Thymus (tissue), 11 donors: ENCODE data around the gene ZNF679. TPM values are rescaled to one million over a fixed set of nuclear protein-coding genes. Genes with fewer than 3 reads are reported as not detected.
"Not testable (repeated sequence)": the region's sequence is repeated elsewhere in the genome, so short reads cannot be mapped to it uniquely, and the experiment has no call there.

Experiments
- DNase-seq, 9 donors: peaks; one replicate each; pipeline ENCODE4 v3.0.0-alpha.2; 2013; ENCODE audit warnings: low spot score in 9 of 9, low read depth in 6 of 9, missing footprints in 1 of 9
- H3K27ac ChIP-seq, 2 donors: one replicate each; pipeline ENCODE4 v1.5.1; 2013; ENCODE audit warnings: control low read depth in 1 of 2, low read depth in 1 of 2, low read length in 1 of 2, mild to moderate bottlenecking in 1 of 2, moderate library complexity in 1 of 2
- H3K27me3 ChIP-seq, 2 donors: one replicate each; pipeline ENCODE4 v1.5.1; 2013; ENCODE audit warnings: low read length in 1 of 2; ENCODE audit not compliant: control insufficient read depth in 2 of 2, insufficient read depth in 1 of 2
- H3K36me3 ChIP-seq, 2 donors: one replicate each; pipeline ENCODE4 v1.5.1; 2013; ENCODE audit warnings: low read length in 1 of 2, mild to moderate bottlenecking in 1 of 2, moderate library complexity in 1 of 2; ENCODE audit not compliant: control insufficient read depth in 2 of 2, insufficient read depth in 2 of 2
- H3K4me1 ChIP-seq, 2 donors: one replicate each; pipeline ENCODE4 v1.5.1; 2013; ENCODE audit warnings: low read length in 2 of 2; ENCODE audit not compliant: control insufficient read depth in 2 of 2, insufficient read depth in 2 of 2
- H3K4me3 ChIP-seq, 2 donors: one replicate each; pipeline ENCODE4 v1.5.1; 2013; ENCODE audit warnings: low read length in 2 of 2, control low read depth in 1 of 2, mild to moderate bottlenecking in 1 of 2
- H3K9me3 ChIP-seq, 2 donors: one replicate each; pipeline ENCODE4 v1.5.1; 2013; ENCODE audit warnings: low read length in 1 of 2, mild to moderate bottlenecking in 1 of 2; ENCODE audit not compliant: control insufficient read depth in 2 of 2, insufficient read depth in 1 of 2
- WGBS: extraction: QIAGEN DNeasy Blood & Tissue Kit; methylation state at CpG from one replicate; pipeline ENCODE4 v1.1.7; 2013; 5-methylcytosine and 5-hydroxymethylcytosine counted together
- polyA plus RNA-seq: library from polyadenylated mRNA; stranded (reverse); fragments of 200-250 nt; gene quantifications from one replicate; pipeline ENCODE4 v1.2.3, GENCODE V29; 2013
- total RNA-seq: library from RNA; stranded (reverse); fragments of 120-200 nt; gene quantifications from one replicate; pipeline ENCODE4 v1.2.4, GENCODE V29; 2013
- donor health status: healthy.

Gene ZNF679
- total and polyA plus RNA-seq, 2 donors: not detected

DNA sequence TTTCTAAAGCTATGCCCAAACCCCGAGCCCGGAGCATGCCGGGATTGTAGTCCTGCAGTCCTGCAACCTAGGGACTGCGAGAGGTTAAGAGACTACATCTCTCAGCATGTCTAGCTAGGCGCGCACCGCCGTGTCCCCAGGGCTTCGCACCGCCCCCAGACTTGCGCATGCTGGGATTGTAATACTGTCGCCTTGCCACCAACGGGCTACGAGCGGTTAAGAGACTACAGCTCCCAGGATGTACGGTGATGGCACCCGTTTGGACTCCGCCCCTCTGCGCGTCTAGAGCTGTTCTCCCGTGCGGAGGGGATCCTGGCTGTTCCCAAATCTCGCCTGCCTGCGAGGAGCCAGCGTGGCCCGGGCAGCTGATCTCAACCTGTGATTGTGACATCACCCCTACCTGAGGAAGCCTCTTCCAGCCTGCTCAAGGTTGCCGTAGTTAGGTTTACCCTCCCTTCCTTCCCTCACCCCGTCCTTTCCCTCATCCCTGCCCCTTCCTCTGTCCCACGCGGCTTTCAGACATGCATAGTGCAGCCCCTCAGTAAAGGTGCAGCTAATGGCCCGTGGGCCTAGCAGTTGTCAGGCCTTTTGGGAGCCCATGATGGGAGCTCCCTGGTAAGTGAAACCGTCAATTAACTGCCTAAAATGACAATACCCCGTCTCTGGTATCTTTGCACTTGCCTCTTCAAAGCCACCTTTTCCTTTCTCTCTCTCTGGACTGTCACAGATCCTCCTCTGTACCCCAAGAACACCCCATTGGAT lies 79.2 kb downstream of the ZNF679 start:
- Histone ChIP-seq H3K9me3 (no peaks in the 10 kb centered on the region), H3K4me1 (peaks cover 3 to 11% of the 10 kb centered on the region in 2 donors), H3K27ac (peak overlapping the region; percentile 83 to 86), H3K27me3 (no peaks in the 10 kb centered on the region), H3K36me3 (no peaks in the 10 kb centered on the region), H3K4me3 (peak overlapping the region; percentile 43 to 73)
- DNase-seq: peak; percentile 80 to 97 (median 90)
- WGBS: 4% methylated on average over 33 of the region's 33 CpGs

DNA sequence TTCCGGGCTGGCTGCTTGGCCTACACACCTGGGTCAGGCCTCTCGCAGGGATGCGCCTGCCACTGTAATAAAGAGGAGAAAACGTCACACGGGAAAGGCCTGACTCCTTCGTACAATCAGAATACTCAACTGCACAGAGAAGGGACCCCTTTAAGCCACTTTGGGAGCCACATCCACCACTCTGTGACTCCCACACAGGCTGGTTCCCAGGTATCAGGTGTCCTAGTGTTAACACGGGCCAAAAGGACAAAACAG lies 79.7 kb downstream of the ZNF679 start:
- peaks cover 3 to 14% of the 10 kb centered on the region in 2 donors for H3K4me1 ChIP-seq
- peak overlapping the region in 1 of 2 donors; percentile 73 for H3K4me3 ChIP-seq
- no peak for DNase-seq
- 80% methylated on average over 7 of the region's 7 CpGs for WGBS
- H3K9me3 ChIP-seq: no peaks in the 10 kb centered on the region
- no peaks in the 10 kb centered on the region for H3K27me3 ChIP-seq
- no peaks in the 10 kb centered on the region for H3K36me3 ChIP-seq
- peak overlapping the region; percentile 83 to 86 for H3K27ac ChIP-seq

DNA sequence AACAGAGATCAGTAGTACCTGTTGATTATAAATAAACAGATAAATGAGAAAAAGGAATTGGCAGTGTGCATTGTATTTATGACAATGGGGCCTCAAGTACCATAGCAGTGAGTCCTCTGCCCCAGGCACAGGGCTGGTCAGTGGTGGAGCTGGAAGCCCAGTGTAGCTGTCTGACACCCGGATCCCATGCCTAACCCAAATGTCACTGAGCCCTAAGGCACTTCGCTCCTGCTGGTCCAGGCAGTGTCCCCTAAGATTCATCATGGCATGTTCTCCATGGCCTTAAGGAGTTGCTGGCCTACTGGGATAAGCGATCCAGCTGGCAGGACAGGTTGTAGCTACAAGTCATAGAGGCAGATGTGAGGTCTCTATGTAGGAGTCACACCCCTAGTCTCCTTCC lies 82.2 kb downstream of the ZNF679 start:
- no peak overlapping the region for H3K27ac ChIP-seq
- no peaks in the 10 kb centered on the region for H3K27me3 ChIP-seq
- no peaks in the 10 kb centered on the region for H3K9me3 ChIP-seq
- H3K4me3 ChIP-seq: no peak overlapping the region
- 98% methylated on average over 3 of the region's 3 CpGs for WGBS
- H3K4me1 ChIP-seq: peaks cover 13 to 30% of the 10 kb centered on the region in 2 donors
- H3K36me3 ChIP-seq: no peaks in the 10 kb centered on the region
- no peak for DNase-seq

DNA sequence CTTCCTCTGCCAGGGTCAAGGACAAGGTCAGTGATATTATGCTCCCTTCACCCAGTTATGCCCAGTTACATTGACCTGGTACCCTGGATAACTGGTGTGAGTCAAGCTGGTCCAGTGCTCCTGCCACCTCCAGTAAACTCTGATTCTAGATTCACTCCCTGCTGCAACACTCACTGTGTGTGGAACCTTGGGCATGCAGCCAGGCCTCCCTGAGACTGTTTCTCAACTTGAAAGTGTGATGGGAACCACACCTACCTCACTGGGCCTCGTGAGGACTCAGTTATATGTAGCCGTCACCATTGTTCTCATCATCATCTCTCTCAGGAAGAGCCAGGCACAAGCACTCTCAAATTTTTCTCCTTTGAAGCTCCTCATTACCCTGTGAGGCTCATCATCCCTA lies 84.6 kb downstream of the ZNF679 start:
- no peak for DNase-seq
- Histone ChIP-seq H3K27me3 (no peaks in the 10 kb centered on the region), H3K27ac (peak overlapping the region; percentile 58 to 89), H3K4me3 (no peak overlapping the region), H3K9me3 (no peaks in the 10 kb centered on the region), H3K4me1 (peaks cover 12 to 21% of the 10 kb centered on the region in 2 donors), H3K36me3 (peaks cover 0 to 3% of the 10 kb centered on the region in 2 donors)
- 72% methylated on average over 2 of the region's 2 CpGs for WGBS

DNA sequence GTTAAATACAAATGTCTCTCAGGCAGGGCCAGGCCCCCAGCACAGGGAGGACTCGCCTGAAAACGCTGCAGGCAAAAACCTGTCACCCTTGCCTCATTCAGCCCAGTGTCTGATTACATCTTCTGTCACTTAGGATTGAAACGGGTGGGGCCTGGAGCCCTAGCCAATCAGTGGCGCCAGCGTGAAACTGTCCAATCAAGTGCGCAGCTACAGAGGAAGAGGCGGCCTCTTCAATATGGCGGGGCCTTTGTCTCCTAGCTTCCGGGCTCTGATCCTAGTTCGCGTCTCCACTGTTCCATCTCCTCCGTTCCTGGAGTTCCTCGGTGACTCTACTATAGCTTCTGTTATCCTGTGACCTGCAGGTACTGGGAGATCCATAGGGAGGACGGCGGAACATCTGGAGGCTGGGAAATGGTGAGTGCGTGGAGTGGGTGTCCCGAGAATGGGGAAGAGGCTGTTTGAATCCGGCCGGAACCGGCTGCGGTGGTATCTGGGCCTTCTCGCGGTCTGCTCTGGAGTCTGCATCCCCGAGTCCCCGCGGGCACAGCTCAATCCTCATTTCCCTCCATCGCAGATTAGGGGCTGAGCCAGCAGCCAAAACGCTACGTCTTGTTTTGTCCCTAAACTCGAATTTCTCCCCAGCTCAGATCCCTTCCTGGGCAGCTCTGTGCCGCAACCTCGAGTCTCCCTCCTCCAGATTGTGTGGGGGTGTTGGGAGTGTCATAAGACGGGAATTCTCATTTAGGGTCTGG lies 85.6 kb downstream of the ZNF679 start, which contains the start of gene ZNF736:
ZNF736 (plus strand) TSS at position 222 of the 752 bp plus-strand sequence; CDS start at position 412, 190 bp downstream.
- Histone ChIP-seq H3K36me3 (peaks cover 0 to 3% of the 10 kb centered on the region in 2 donors), H3K27ac (peak within 1 kb of the TSS; percentile 89 to 90), H3K27me3 (no peaks in the 10 kb centered on the region), H3K9me3 (no peaks in the 10 kb centered on the region), H3K4me1 (peaks cover 12 to 18% of the 10 kb centered on the region in 2 donors), H3K4me3 (peak within 1 kb of the TSS; percentile 85 to 94)
- under 1% methylated on average over 33 of the region's 33 CpGs for WGBS
- peak; percentile 79 to 97 (median 88) for DNase-seq

DNA sequence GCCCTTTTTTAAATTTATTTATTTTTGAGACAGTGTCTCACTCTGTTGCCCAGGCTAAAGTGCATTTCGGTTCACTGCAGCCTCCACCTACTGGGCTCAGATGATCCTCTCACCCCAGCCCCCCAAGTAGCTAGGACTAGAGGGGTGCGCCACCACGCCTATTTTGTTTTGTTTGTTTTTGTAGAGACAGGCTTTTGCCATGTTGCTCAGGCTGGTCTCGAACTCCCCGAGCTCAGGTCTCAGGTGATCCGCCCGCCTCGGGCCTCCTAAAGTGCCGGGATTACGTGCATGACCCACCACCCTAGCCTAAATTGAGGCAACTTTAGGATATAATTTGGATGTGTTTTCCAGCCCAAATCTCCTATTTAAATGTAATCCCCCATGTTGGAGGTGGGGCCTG lies 86.3 kb downstream of the ZNF679 start:
- Histone ChIP-seq H3K4me3 (peak overlapping the region; percentile 85 to 94), H3K27ac (peak overlapping the region in 1 of 2 donors; percentile 89), H3K27me3 (no peaks in the 10 kb centered on the region), H3K4me1 (peaks cover 12 to 18% of the 10 kb centered on the region in 2 donors), H3K9me3 (peaks cover 0 to 3% of the 10 kb centered on the region in 2 donors), H3K36me3 (peaks cover 0 to 3% of the 10 kb centered on the region in 2 donors)
- peak in 1 of 9 donors; percentile 8 for DNase-seq
- WGBS: 33% methylated on average over 10 of the region's 10 CpGs

DNA sequence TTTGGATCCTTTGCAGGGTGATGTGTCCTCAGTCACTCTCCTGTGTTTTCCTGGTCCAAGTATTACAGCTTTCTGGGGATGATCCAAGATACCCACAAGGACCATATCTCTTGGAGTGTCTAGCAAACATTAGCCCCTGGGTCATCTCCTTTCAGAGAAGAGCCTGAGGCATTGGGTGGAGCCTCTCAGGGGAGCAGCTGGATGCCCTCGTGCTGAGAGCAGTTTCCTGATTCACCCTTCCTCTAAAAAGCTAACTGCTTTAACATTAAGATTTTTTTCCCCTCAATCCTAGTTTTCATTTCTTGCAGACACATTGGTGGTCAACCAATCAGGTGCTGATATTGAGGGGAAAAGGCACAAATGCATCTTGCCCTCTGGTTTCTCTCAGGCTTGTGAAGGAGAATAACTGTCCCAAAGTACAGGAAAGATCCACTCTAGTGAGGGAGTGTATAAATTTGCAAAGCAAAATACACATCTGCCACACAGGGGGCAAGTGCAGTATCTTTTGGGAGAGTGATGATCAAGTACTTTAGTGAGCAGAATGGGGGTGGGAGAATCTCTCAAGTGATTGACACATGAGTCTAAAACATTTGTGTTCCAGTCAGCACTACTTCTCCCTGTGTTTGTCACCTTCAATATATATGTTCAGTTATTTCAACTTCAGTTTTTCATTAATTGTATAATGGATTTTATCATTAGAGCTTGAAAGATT lies 87.9 kb downstream of the ZNF679 start:
- H3K4me1 ChIP-seq: peaks cover 14 to 18% of the 10 kb centered on the region in 2 donors
- 69% methylated on average over 1 of the region's 1 CpG for WGBS
- not testable (repeated sequence) for H3K9me3 ChIP-seq, H3K27ac ChIP-seq, H3K36me3 ChIP-seq, H3K4me3 ChIP-seq, H3K27me3 ChIP-seq, DNase-seq
